CD8-positive, alpha-beta memory T cell (primary cell): ENCODE results near the gene PTPRB. TPM values are rescaled to one million over a fixed set of nuclear protein-coding genes. Genes with fewer than 3 reads are reported as not detected.

ENCODE experiments used
- CTCF ChIA-PET: fragments of 350-600 bp; sonication (Branson Sonifier 250); formaldehyde crosslinking; loops from one replicate; lab custom pipeline; 2021; ENCODE audit warnings: antibody characterized with exemption; lab: Charles Lee
- POLR2A ChIA-PET: fragments of 350-600 bp; sonication (Branson Sonifier 250); formaldehyde crosslinking; loops from one replicate; lab custom pipeline; 2021; ENCODE audit warnings: antibody characterized with exemption; lab: Charles Lee
- DNase-seq, 5 donors: peaks; one replicate each; pipeline versions ENCODE4 v3.0.0 to v3.0.0-alpha.2; 2020 to 2022; ENCODE audit warnings: mixed read lengths in 1 of 5
- H3K27ac ChIP-seq: one replicate; pipeline ENCODE4 v1.7.0; 2013; ENCODE audit warnings: low read depth, mild to moderate bottlenecking, low read length, moderate library complexity
- H3K27me3 ChIP-seq: 2 replicates; pipeline ENCODE4 v1.7.0; 2013; ENCODE audit warnings: low read length, mild to moderate bottlenecking; ENCODE audit not compliant: insufficient read depth, poor library complexity, severe bottlenecking
- H3K36me3 ChIP-seq: 2 replicates; pipeline ENCODE4 v1.7.0; 2013; ENCODE audit warnings: mild to moderate bottlenecking, low read length, moderate library complexity; ENCODE audit not compliant: insufficient read depth
- H3K4me1 ChIP-seq: 2 replicates; pipeline ENCODE4 v1.7.0; 2013; ENCODE audit warnings: mild to moderate bottlenecking, low read length, moderate library complexity; ENCODE audit not compliant: insufficient read depth
- H3K4me3 ChIP-seq: 2 replicates; pipeline ENCODE4 v1.7.0; 2013; ENCODE audit warnings: mild to moderate bottlenecking, low read length
- H3K9me3 ChIP-seq: 2 replicates; pipeline ENCODE4 v1.7.0; 2013; ENCODE audit warnings: mild to moderate bottlenecking, low read length
- H3K27ac Mint-ChIP-seq, 8 donors: one replicate each; pipeline ENCODE4 v1.8.0; 2020 to 2021; ENCODE audit warnings: mixed read lengths in 8 of 8, mild to moderate bottlenecking in 6 of 8, inconsistent platforms in 3 of 8, moderate library complexity in 3 of 8
- H3K27me3 Mint-ChIP-seq, 2 donors: one replicate each; pipeline ENCODE4 v1.8.0; 2020 to 2021; ENCODE audit warnings: mixed read lengths in 2 of 2, mild to moderate bottlenecking in 1 of 2, moderate library complexity in 1 of 2
- H3K36me3 Mint-ChIP-seq, 3 donors: one replicate each; pipeline ENCODE4 v1.8.0; 2020 to 2021; ENCODE audit warnings: mixed read lengths in 3 of 3, inconsistent platforms in 1 of 3, mild to moderate bottlenecking in 1 of 3
- H3K4me1 Mint-ChIP-seq, 3 donors: one replicate each; pipeline ENCODE4 v1.8.0; 2020 to 2021; ENCODE audit warnings: mixed read lengths in 3 of 3, inconsistent platforms in 1 of 3, mild to moderate bottlenecking in 1 of 3
- H3K4me3 Mint-ChIP-seq, 7 donors: one replicate each; pipeline ENCODE4 v1.8.0; 2020 to 2021; ENCODE audit warnings: mixed read lengths in 7 of 7, mild to moderate bottlenecking in 6 of 7, moderate library complexity in 4 of 7, inconsistent platforms in 2 of 7
- H3K9me3 Mint-ChIP-seq, 5 donors: one replicate each; pipeline ENCODE4 v1.8.0; 2020 to 2022; ENCODE audit warnings: mixed read lengths in 5 of 5, mild to moderate bottlenecking in 3 of 5, moderate library complexity in 2 of 5, inconsistent platforms in 1 of 5
- polyA plus RNA-seq: library from polyadenylated mRNA; unstranded; fragments of 300-500 nt; fragmentation: Illumina TruSeq; gene quantifications from one replicate; pipeline ENCODE4 v1.2.3, GENCODE V29; 2021
- total RNA-seq, 2 experiments: library from RNA; stranded (reverse); gene quantifications; one replicate each; pipeline ENCODE4 v1.2.3, GENCODE V29; 2021

The PTPRB gene
- total and polyA plus RNA-seq, 3 experiments from 2014 or later, result not detected

DNA sequence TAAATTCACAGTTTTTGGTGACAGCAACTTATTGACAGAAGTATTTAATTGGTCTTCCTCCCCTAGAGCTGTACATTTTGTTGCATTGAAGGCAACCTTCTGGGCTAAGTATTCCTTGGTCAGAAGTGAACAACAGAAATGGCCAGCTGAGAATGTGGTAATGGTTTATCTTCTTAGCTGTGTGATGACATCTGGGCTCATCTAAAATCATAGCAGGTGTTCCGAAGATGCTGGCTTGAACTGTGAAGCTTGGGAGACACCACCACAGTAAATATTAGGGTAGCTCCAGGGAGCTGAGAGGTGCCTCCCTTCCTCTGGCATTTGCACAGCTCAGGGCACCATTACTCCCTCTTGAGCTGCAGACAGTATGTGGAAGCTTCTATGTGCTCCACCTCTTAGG, 3.7 kb upstream of the PTPRB start:
- peaks cover 0 to 4% (median under 1%) of the 10 kb centered on the region in 3 donors for H3K4me1 Mint-ChIP-seq
- peaks cover 0 to 5% of the 10 kb centered on the region in 2 donors for H3K27me3 Mint-ChIP-seq
- H3K4me1 ChIP-seq, result no peaks in the 10 kb centered on the region
- no peaks in the 10 kb centered on the region for H3K9me3 Mint-ChIP-seq
- no peaks in the 10 kb centered on the region for H3K27me3 ChIP-seq
- ChIA-PET CTCF (no interaction called here), POLR2A (no interaction called here)
- no peak overlapping the region for H3K27ac ChIP-seq
- no peak for DNase-seq
- no peak overlapping the region for H3K4me3 Mint-ChIP-seq
- no peaks in the 10 kb centered on the region for H3K36me3 ChIP-seq
- no peak overlapping the region for H3K27ac Mint-ChIP-seq
- no peak overlapping the region for H3K4me3 ChIP-seq
- H3K9me3 ChIP-seq, result no peaks in the 10 kb centered on the region
- peaks cover 0 to 3% (median 0%) of the 10 kb centered on the region in 3 donors for H3K36me3 Mint-ChIP-seq

- Histone ChIP-seq H3K27ac (no peak overlapping the region), H3K4me1 (no peaks in the 10 kb centered on the region), H3K36me3 (no peaks in the 10 kb centered on the region), H3K27me3 (no peaks in the 10 kb centered on the region), H3K9me3 (no peaks in the 10 kb centered on the region), H3K4me3 (no peak overlapping the region)
- H3K4me3 Mint-ChIP-seq, result no peak overlapping the region
- POLR2A ChIA-PET, result no interaction called here
- H3K9me3 Mint-ChIP-seq, result no peaks in the 10 kb centered on the region
- peaks cover 0 to 3% (median 0%) of the 10 kb centered on the region in 3 donors for H3K36me3 Mint-ChIP-seq
- H3K27me3 Mint-ChIP-seq, result peaks cover 0 to 5% of the 10 kb centered on the region in 2 donors
- no peaks in the 10 kb centered on the region for H3K4me1 Mint-ChIP-seq
- CTCF ChIA-PET, result no interaction called here
- DNase-seq, result no peak
- H3K27ac Mint-ChIP-seq, result no peak overlapping the region
Measured at GRCh38 chr12:70639535-70639934, 2.3 kb upstream of the PTPRB start.

GRCh38 chr12:70638639-70639360, 1.6 kb upstream of the PTPRB start:
- no peak for DNase-seq
- Histone ChIP-seq H3K9me3 (no peaks in the 10 kb centered on the region), H3K4me3 (no peak overlapping the region), H3K36me3 (no peaks in the 10 kb centered on the region), H3K27ac (no peak overlapping the region), H3K27me3 (no peaks in the 10 kb centered on the region), H3K4me1 (no peaks in the 10 kb centered on the region)
- ChIA-PET CTCF (no interaction called here), POLR2A (no interaction called here)
- Mint-ChIP-seq H3K36me3 (peaks cover 0 to 3% (median 0%) of the 10 kb centered on the region in 3 donors), H3K4me1 (no peaks in the 10 kb centered on the region), H3K27ac (no peak overlapping the region), H3K4me3 (no peak overlapping the region), H3K27me3 (peaks cover 0 to 5% of the 10 kb centered on the region in 2 donors), H3K9me3 (no peaks in the 10 kb centered on the region)

DNA sequence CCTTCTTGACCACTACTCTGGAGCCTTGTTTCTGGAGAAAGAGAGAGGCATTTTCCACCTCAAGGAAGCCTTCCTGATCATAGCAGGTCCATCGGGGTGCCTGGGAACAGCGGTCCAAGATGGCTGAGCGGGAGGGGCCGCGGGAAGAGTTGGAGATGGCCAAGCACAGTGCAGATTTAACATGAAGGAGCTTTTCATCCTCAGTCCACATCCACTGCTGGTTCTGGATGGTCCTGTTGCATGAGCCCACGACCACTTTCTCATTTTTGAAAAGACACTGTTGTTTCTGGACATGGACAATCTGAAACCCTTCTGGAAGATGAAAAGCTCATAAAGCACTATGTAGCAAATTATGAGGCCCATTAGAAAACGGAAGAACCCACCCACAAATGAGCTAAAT, 1.5 kb downstream of the PTPRB start:
- Histone ChIP-seq H3K27ac (no peak overlapping the region), H3K9me3 (no peaks in the 10 kb centered on the region), H3K27me3 (no peaks in the 10 kb centered on the region), H3K4me1 (no peaks in the 10 kb centered on the region), H3K36me3 (no peaks in the 10 kb centered on the region), H3K4me3 (no peak overlapping the region)
- POLR2A ChIA-PET, result no interaction called here
- H3K9me3 Mint-ChIP-seq, result peaks cover 0 to 3% (median 0%) of the 10 kb centered on the region in 5 donors
- DNase-seq, result no peak
- H3K4me1 Mint-ChIP-seq, result no peaks in the 10 kb centered on the region
- no peaks in the 10 kb centered on the region for H3K36me3 Mint-ChIP-seq
- H3K4me3 Mint-ChIP-seq, result no peak overlapping the region
- no peak overlapping the region for H3K27ac Mint-ChIP-seq
- H3K27me3 Mint-ChIP-seq, result no peaks in the 10 kb centered on the region
- CTCF ChIA-PET, result no interaction called here

GRCh38 chr12:70628701-70629480, 8.3 kb downstream of the PTPRB start:
- H3K27me3 ChIP-seq, result no peaks in the 10 kb centered on the region
- H3K27ac Mint-ChIP-seq, result no peak overlapping the region
- H3K27me3 Mint-ChIP-seq, result peaks cover 0 to 5% of the 10 kb centered on the region in 2 donors
- no peak overlapping the region for H3K4me3 ChIP-seq
- no peaks in the 10 kb centered on the region for H3K36me3 Mint-ChIP-seq
- POLR2A ChIA-PET, result no interaction called here
- no peaks in the 10 kb centered on the region for H3K4me1 ChIP-seq
- H3K9me3 Mint-ChIP-seq, result peaks cover 0 to 6% (median 2%) of the 10 kb centered on the region in 5 donors
- H3K27ac ChIP-seq, result no peak overlapping the region
- H3K36me3 ChIP-seq, result no peaks in the 10 kb centered on the region
- no peak overlapping the region for H3K4me3 Mint-ChIP-seq
- no peaks in the 10 kb centered on the region for H3K4me1 Mint-ChIP-seq
- CTCF ChIA-PET, result no interaction called here
- no peaks in the 10 kb centered on the region for H3K9me3 ChIP-seq
- DNase-seq, result no peak

DNA sequence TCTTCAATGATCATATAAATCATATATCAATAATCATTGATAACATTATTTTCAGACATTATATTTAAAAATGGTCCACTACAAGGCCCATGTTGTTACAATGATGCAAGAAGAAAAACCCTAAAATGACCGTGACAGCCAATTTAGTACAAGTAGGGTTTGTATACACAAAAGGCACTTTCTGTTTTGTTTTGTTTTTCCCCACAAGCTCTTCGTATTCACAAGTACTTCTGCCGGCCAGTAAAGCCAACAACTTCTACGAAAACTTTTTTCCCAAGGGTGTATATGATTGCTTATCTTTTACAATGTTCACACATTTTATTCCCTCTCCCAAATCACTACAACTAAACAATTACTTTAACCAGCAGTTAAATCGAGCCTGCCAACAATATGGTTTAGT, 9.6 kb downstream of the PTPRB start:
- Mint-ChIP-seq H3K4me1 (no peaks in the 10 kb centered on the region), H3K4me3 (no peak overlapping the region), H3K36me3 (no peaks in the 10 kb centered on the region), H3K9me3 (peaks cover 0 to 6% (median 2%) of the 10 kb centered on the region in 5 donors), H3K27me3 (peaks cover 0 to 5% of the 10 kb centered on the region in 2 donors), H3K27ac (no peak overlapping the region)
- H3K36me3 ChIP-seq, result no peaks in the 10 kb centered on the region
- ChIA-PET CTCF (no interaction called here), POLR2A (no interaction called here)
- no peaks in the 10 kb centered on the region for H3K27me3 ChIP-seq
- no peak for DNase-seq
- H3K4me3 ChIP-seq, result no peak overlapping the region
- no peak overlapping the region for H3K27ac ChIP-seq
- no peaks in the 10 kb centered on the region for H3K4me1 ChIP-seq
- no peaks in the 10 kb centered on the region for H3K9me3 ChIP-seq

- Histone ChIP-seq H3K27me3 (no peaks in the 10 kb centered on the region), H3K9me3 (no peaks in the 10 kb centered on the region), H3K27ac (no peak overlapping the region), H3K4me3 (no peak overlapping the region), H3K4me1 (no peaks in the 10 kb centered on the region), H3K36me3 (no peaks in the 10 kb centered on the region)
- Mint-ChIP-seq H3K36me3 (no peaks in the 10 kb centered on the region), H3K4me3 (no peak overlapping the region), H3K27me3 (peaks cover 0 to 5% of the 10 kb centered on the region in 2 donors), H3K9me3 (peaks cover 0 to 3% (median 2%) of the 10 kb centered on the region in 5 donors), H3K4me1 (no peaks in the 10 kb centered on the region), H3K27ac (no peak overlapping the region)
- no peak for DNase-seq
- POLR2A ChIA-PET, result no interaction called here
- CTCF ChIA-PET, result no interaction called here
Measured at GRCh38 chr12:70626180-70626579, 11.0 kb downstream of the PTPRB start.

DNA sequence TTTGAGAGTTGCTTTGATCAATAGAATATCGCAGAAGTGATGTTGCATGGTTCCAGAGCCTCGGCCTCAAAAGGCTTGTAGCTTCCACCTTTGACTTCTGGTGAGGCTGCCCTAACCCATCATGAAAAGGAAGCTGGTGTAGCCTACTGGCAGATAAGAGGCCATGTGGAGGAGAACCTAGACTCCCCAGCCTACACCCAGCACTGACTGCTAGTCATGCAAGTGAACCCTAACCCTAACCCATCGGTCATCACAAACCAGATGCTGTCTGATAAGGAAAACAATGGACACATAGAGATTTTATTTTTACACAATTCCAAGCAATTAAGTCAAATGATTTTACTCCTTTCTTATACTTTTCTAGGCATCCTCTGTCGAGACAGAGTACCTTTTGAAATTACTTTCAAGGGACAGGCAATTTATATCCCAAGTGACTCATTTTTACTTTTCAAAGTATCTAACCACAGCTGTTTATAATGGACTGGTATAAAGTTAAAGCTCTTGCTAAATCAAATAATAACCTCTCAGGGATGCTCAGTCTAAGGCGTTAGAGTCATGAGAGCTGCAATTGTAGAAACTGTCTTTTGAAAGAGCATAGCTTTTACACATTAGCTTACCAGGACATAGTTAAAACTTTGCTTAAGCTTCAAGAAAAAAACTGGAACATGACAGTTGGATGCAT, 17.6 kb downstream of the PTPRB start:
- no peak overlapping the region for H3K4me3 Mint-ChIP-seq
- Histone ChIP-seq H3K27me3 (no peaks in the 10 kb centered on the region), H3K36me3 (no peaks in the 10 kb centered on the region), H3K9me3 (no peaks in the 10 kb centered on the region), H3K4me1 (no peaks in the 10 kb centered on the region), H3K27ac (no peak overlapping the region), H3K4me3 (no peak overlapping the region)
- ChIA-PET POLR2A (no interaction called here), CTCF (no interaction called here)
- H3K4me1 Mint-ChIP-seq, result no peaks in the 10 kb centered on the region
- no peak for DNase-seq
- no peaks in the 10 kb centered on the region for H3K9me3 Mint-ChIP-seq
- no peak overlapping the region for H3K27ac Mint-ChIP-seq
- H3K27me3 Mint-ChIP-seq, result peaks cover 0 to 9% of the 10 kb centered on the region in 2 donors
- H3K36me3 Mint-ChIP-seq, result no peaks in the 10 kb centered on the region
